ENCODE data around the gene ADARB2.

Gene ADARB2

GRCh38 chr10:1130995-1131790 lies 606.1 kb downstream of the ADARB2 start:
- TF ChIP-seq CTCF (conservative IDR thresholded peaks at IDR 0.05; ENCODE audit: low read depth) = no peak
- ChIA-PET POLR2A (ENCODE audit: low non-redundant PET) (no interaction called here), CTCF (no interaction called here)
- no peak overlapping the region; the same call in 1 of the 2 replicates for H3K27ac ChIP-seq
- DNase-seq (ENCODE audit: low spot score) = no peak

- POLR2A ChIA-PET (ENCODE audit: low non-redundant PET) = no interaction called here
- no peak for DNase-seq (ENCODE audit: low spot score)
- CTCF ChIA-PET = no interaction called here
These were observed 607.1 kb downstream of the ADARB2 start for GRCh38 chr10:1130226-1130625.

GRCh38 chr10:1128649-1129048 lies 608.7 kb downstream of the ADARB2 start:
- TF ChIP-seq CTCF (conservative IDR thresholded peaks at IDR 0.05; ENCODE audit: low read depth) = no peak
- no peak for DNase-seq (ENCODE audit: low spot score)
- H3K27ac ChIP-seq = no peak overlapping the region
- POLR2A ChIA-PET (ENCODE audit: low non-redundant PET) = no interaction called here
- CTCF ChIA-PET = no interaction called here

More at GRCh38 chr10:1130226-1130625, 607.1 kb downstream of the ADARB2 start:
- H3K27ac ChIP-seq = no peak overlapping the region
- no peak for TF ChIP-seq CTCF (conservative IDR thresholded peaks at IDR 0.05; ENCODE audit: low read depth)

GRCh38 chr10:1128115-1128514 lies 609.2 kb downstream of the ADARB2 start:
- no peak overlapping the region for H3K27ac ChIP-seq
- TF ChIP-seq CTCF (conservative IDR thresholded peaks at IDR 0.05; ENCODE audit: low read depth) = no peak
- DNase-seq (ENCODE audit: low spot score) = no peak
- CTCF ChIA-PET = interaction anchor here (0.6 kb wide), 1 partner anchor 56 kb away, joined by 3 read pairs; no protein-coding TSS in a partner anchor
- POLR2A ChIA-PET (ENCODE audit: low non-redundant PET) = no interaction called here

GRCh38 chr10:1127629-1128028 lies 609.7 kb downstream of the ADARB2 start:
- POLR2A ChIA-PET (ENCODE audit: low non-redundant PET) = no interaction called here
- TF ChIP-seq CTCF (conservative IDR thresholded peaks at IDR 0.05; ENCODE audit: low read depth) = no peak
- DNase-seq (ENCODE audit: low spot score) = no peak
- CTCF ChIA-PET = interaction anchor here (0.6 kb wide), 1 partner anchor 56 kb away, joined by 3 read pairs; no protein-coding TSS in a partner anchor
- H3K27ac ChIP-seq = peak overlapping the region; percentile 25; the same call in 1 of the 2 replicates
